ENCODE data around the gene FAR1. TPM values are rescaled to one million over a fixed set of nuclear protein-coding genes. Genes with fewer than 3 reads are reported as not detected.
"Not testable (repeated sequence)": the region's sequence is repeated elsewhere in the genome, so short reads cannot be mapped to it uniquely, and the experiment has no call there.

Gene FAR1
- 93.5 TPM for polyA plus RNA-seq (ENCODE audit: insufficient read length)
- long read RNA-seq, donor 1, full-length matches to known transcripts = 13 of 13 reads
- long read RNA-seq, donor 1, partial matches to known transcripts = 0 of 13 reads
- long read RNA-seq, donor 1, other reads (novel, unspliced or antisense) = 0 of 13 reads
- long read RNA-seq, donor 2, full-length matches to known transcripts = 19 of 49 reads
- long read RNA-seq, donor 2, partial matches to known transcripts = 30 of 49 reads
- long read RNA-seq, donor 2, other reads (novel, unspliced or antisense) = 0 of 49 reads
- long read RNA-seq, donor 3, full-length matches to known transcripts = 24 of 24 reads
- long read RNA-seq, donor 3, partial matches to known transcripts = 0 of 24 reads
- long read RNA-seq, donor 3, other reads (novel, unspliced or antisense) = 0 of 24 reads
- long read RNA-seq, donor 4, full-length matches to known transcripts = 3 of 3 reads
- long read RNA-seq, donor 4, partial matches to known transcripts = 0 of 3 reads
- long read RNA-seq, donor 4, other reads (novel, unspliced or antisense) = 0 of 3 reads
- long read RNA-seq, donor 5, full-length matches to known transcripts = 17 of 40 reads
- long read RNA-seq, donor 5, partial matches to known transcripts = 23 of 40 reads
- long read RNA-seq, donor 5, other reads (novel, unspliced or antisense) = 0 of 40 reads
- long read RNA-seq, donor 6, full-length matches to known transcripts = 8 of 8 reads
- long read RNA-seq, donor 6, partial matches to known transcripts = 0 of 8 reads
- long read RNA-seq, donor 6, other reads (novel, unspliced or antisense) = 0 of 8 reads
- long read RNA-seq, donor 7, full-length matches to known transcripts = 23 of 56 reads
- long read RNA-seq, donor 7, partial matches to known transcripts = 33 of 56 reads
- long read RNA-seq, donor 7, other reads (novel, unspliced or antisense) = 0 of 56 reads
- long read RNA-seq, donor 8, full-length matches to known transcripts = 8 of 8 reads
- long read RNA-seq, donor 8, partial matches to known transcripts = 0 of 8 reads
- long read RNA-seq, donor 8, other reads (novel, unspliced or antisense) = 0 of 8 reads

- peak; percentile 97 for DNase-seq
Measured at GRCh38 chr11:13668102-13668956, at the start of gene FAR1. Gene FAR1, plus strand, starts transcription at chr11:13668668. Its CDS starts 26,098 bp downstream, at chr11:13694766.

DNA sequence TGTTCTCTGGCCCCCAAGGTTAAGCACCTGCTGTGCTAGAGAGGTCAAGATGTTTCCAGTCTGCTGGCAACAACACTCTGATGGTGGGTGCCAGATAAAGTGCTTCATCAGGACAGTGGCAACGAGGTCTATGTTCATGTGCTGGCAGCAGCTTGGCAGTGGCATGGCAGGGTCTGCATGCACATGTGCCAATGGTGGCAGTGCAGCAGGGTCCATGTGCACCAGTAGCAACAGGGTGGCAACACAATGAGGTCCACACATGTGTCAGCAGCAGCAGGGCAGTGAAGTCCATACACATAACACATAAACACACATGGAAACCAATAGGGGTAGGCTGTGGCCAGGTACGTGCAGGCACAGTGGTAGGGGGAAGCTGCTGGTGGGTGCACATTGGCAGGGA is 48.4 kb upstream of the FAR1 start:
- no peak for DNase-seq

GRCh38 chr11:13626818-13627217 is 41.6 kb upstream of the FAR1 start:
- DNase-seq = not testable (repeated sequence)

- DNase-seq = not testable (repeated sequence)
Measured at GRCh38 chr11:13628634-13629033, 39.8 kb upstream of the FAR1 start.

DNA sequence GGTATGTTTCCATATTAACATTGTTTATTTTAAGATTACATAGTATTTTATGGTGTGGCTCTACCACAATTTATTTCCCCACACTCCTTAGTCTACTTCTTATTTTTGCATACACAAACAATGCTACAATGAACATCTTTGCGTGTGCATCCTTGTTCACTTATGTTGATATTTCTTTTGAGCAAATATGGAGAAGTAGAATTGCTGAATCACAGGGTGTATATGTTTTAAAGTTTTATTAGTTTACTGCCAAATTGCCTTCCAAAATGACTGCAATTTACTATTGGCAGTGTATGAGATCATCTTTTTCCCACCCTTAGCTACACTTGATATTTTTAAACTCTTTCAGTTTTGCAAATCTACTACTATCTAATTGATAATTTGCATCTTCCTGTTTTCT is 38.7 kb upstream of the FAR1 start:
- no peak for DNase-seq

DNA sequence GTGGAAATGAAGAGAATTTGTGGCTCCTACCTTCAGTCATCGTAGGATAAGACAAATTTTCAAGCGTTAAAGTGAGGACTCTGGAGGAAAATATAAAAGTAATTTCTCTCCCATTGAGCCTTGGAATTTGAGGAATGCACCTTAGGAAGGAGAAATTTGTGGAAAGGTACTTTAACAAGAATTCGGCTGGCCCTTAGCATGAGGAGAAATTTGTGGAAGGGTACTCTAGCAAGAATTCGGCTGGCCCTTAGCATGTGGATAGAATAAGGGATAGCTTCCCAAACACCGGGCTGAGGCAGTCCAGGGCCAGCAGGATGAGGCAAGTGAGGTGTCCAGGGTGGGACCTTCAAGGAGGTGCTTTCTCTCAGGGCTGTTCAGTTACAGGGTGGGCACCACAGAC is 33.2 kb upstream of the FAR1 start:
- no peak for DNase-seq

DNA sequence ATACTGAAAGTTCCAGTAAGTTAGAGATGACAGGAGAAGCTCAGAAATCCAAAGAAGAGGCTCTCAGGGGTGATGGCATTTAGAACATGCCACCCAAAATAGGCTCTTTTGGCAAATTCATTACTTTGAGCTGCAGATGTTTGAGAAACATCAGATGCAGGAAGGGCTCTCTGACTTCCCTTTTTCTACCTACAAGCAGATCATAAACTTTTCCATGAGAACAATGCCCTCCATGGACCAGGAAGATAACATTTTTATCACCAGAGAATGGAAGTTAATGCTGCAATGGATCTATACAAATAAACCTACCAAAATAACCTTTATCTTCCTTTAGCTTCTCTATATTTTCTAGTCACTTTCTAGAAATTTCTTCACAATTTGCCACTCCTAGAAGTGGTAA is 32.7 kb upstream of the FAR1 start:
- DNase-seq = no peak

- no peak for DNase-seq
Measured at GRCh38 chr11:13637125-13638069, 31.1 kb upstream of the FAR1 start.

- DNase-seq = no peak
Measured at GRCh38 chr11:13638422-13638821, 30.0 kb upstream of the FAR1 start.

DNA sequence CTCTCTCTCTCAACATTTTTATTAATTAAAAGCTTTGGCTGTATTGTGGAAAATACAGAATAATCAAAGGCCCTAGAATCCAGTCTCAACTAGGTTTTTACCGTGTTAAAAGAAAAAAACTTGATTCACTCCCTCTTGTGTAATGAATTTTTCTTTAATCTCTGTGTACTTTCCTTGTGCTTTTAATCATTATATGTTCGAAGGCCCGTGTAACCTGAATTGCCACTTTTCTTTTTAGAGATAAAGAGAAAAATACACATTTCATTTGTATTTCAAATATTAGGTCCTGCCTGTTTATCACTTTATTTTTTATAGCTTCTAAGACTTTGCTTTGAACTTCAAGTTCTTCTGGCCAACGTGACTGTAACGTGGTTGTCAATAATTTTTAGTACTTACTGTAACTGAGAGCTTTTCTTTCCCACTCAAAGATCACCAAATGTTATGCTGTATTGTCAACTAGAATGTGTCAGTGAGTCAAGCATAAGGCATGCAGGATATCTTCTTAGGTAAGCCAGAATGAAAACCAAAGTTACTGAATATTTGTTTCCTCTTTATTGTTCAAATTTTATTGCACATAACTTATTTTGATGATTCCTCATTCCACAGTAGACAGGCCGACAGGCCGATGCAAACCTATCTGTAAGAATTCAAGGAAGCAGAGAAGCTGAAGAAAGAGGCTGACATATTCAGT is 23.3 kb upstream of the FAR1 start:
- no peak for DNase-seq

GRCh38 chr11:13647391-13647790 is 21.1 kb upstream of the FAR1 start:
- DNase-seq = no peak

- DNase-seq = no peak
Measured at GRCh38 chr11:13649619-13650018, 18.8 kb upstream of the FAR1 start.

DNA sequence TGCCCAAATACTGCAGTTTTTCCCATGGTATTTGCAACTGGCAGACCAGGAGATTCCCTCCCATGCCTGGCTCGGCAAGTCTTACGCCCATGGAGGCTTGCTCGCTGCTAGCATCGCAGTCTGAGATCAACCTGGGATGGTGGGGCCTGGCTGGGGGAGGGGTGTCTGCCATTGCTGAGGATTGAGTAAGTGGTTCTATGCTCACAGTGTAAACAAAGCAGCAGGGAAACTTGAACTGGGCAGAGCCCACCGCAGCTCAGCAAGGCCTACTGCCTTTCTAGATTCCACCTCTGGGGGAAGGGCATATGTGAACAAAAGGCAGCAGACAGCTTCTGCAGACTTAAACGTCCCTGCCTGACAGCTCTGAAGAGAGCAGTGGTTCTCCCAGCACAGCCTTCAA is 17.0 kb upstream of the FAR1 start:
- DNase-seq = not testable (repeated sequence)

- no peak for DNase-seq
Measured at GRCh38 chr11:13661074-13661623, 7.3 kb upstream of the FAR1 start.

DNA sequence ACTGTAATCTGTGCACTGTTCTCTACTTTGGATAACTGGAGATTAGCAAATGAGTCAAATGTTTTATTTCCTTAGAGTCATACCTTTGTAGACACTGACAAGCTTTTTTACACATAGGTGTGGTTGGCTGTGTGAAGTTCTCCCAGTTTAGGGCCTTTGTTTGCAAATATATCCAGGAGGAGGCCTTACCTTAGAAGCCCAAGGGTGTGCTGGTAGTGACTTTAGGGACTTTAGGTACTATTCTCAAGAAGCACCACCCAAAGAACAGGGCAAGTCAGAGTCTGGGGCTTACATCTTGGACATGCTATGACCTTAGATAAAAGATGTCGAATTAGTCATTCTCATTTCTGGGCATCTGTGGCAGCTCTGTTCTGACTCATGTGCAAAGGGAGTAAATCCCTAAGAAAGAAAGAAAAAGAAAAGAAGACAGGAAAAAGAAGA is 4.8 kb upstream of the FAR1 start:
- no peak for DNase-seq

GRCh38 chr11:13664351-13664750 is 4.1 kb upstream of the FAR1 start:
- DNase-seq = no peak

GRCh38 chr11:13666708-13667107 is 1.8 kb upstream of the FAR1 start:
- no peak for DNase-seq

DNA sequence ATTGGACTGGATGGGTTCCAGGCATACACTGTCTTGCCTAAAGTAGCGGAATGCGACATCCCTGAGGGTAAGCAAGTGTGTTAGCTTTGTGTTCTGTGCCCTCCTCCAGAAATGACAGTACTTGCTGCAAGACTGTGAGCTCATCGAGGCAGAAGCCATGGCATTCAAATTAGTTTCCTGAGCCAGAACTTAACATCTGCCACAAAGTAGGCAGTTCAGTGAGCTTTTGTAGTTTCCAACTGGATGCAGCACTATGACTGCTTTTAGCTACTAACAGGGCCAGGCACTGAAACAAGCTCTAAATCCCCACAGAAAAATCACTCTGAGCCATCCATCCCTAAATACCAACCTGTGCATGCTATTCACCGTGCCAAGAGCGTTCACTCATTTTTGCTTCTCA is 1.2 kb upstream of the FAR1 start:
- DNase-seq = peak; percentile 3

- DNase-seq = peak; percentile 3
Measured at GRCh38 chr11:13667795-13668101, 720 bp upstream of the FAR1 start.
